ENCODE results near the gene VWDE.

VWDE gene

DNA sequence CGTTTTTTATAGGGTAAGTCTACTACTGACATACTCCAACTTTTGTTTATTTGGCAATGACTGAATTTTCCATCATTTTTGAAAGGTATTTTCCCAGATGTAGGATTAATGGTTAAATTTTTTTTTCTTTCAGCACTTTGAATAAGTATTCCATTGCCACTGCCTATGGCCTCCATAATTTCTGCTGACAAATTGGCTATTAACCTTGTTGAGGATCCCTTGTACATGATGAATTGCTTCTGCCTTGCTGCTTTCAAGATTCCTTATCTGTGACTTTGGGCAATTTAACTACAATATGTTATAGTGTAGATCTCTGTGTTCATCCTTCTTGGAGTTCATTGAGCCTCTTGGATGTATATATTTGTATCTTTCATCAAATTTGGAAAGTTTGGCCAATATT lies 21.6 kb upstream of the VWDE start:
- no peak for TF ChIP-seq TAF1 (IDR thresholded peaks at IDR 0.05; ENCODE audit: borderline replicate concordance, insufficient read depth, low read length)
- no peak for TF ChIP-seq SIN3A (IDR thresholded peaks at IDR 0.05; ENCODE audit: borderline replicate concordance, insufficient read depth, low read length)
- no peak for TF ChIP-seq POLR2AphosphoS5 (IDR thresholded peaks at IDR 0.05; ENCODE audit: low read depth, low read length)
- TF ChIP-seq REST (IDR thresholded peaks at IDR 0.05; ENCODE audit: insufficient read depth in 1 of 2, low read depth in 2 of 2, low read length in 2 of 2), result no peak
- no peak for TF ChIP-seq FOXP2 (optimal IDR thresholded peaks at IDR 0.05; ENCODE audit: borderline replicate concordance, extremely low read depth, extremely low read length, insufficient read depth)

GRCh38 chr7:12423997-12424745 lies 20.5 kb upstream of the VWDE start:
- TF ChIP-seq SIN3A (IDR thresholded peaks at IDR 0.05; ENCODE audit: borderline replicate concordance, insufficient read depth, low read length), result no peak
- TF ChIP-seq TAF1 (IDR thresholded peaks at IDR 0.05; ENCODE audit: borderline replicate concordance, insufficient read depth, low read length), result no peak
- TF ChIP-seq FOXP2 (optimal IDR thresholded peaks at IDR 0.05; ENCODE audit: borderline replicate concordance, extremely low read depth, extremely low read length, insufficient read depth), result no peak
- no peak for TF ChIP-seq POLR2AphosphoS5 (IDR thresholded peaks at IDR 0.05; ENCODE audit: low read depth, low read length)
- no peak for TF ChIP-seq REST (IDR thresholded peaks at IDR 0.05; ENCODE audit: insufficient read depth in 1 of 2, low read depth in 2 of 2, low read length in 2 of 2)

- TF ChIP-seq TAF1 (IDR thresholded peaks at IDR 0.05; ENCODE audit: borderline replicate concordance, insufficient read depth, low read length), result no peak
These were observed 19.8 kb upstream of the VWDE start for GRCh38 chr7:12423355-12423996.

DNA sequence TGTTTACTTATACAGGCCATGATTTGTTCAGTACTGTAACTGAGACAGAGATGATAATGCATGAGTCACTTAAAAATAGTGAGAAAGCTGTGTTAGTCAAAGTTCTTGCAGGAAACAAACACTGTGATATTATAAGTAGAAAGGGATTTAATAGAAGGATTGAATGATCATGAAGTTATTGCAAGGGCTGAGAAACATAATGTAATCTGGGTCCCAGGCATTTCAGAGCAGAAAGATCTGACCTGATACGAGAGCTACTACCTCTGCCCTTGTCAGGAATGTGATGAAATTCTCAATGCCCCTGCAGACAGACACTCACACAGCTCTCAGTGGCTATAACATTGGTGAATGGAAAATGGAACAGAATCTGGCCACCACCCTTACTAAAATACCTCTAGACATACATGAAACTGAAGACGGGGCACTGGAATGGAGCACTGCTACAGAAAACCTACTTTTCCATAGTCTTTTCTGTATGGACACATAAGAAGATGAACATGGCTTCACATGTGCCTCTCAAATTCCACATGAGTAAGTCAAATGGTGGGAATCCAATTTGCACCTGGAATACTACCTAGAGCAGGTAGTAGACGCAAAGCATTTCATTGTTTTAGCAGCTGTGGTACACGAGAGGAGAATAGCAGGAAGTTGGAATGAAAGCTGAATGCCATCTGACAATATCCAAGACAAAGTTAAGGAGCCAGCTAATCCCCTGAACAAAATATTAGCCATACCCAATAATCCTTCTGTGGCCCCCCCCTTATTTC lies 19.1 kb upstream of the VWDE start:
- TF ChIP-seq TAF1 (IDR thresholded peaks at IDR 0.05; ENCODE audit: borderline replicate concordance, insufficient read depth, low read length) (no peak), POLR2AphosphoS5 (IDR thresholded peaks at IDR 0.05; ENCODE audit: low read depth, low read length) (no peak), FOXP2 (optimal IDR thresholded peaks at IDR 0.05; ENCODE audit: borderline replicate concordance, extremely low read depth, extremely low read length, insufficient read depth) (no peak)

GRCh38 chr7:12418452-12418851 lies 14.8 kb upstream of the VWDE start:
- TF ChIP-seq POLR2AphosphoS5 (IDR thresholded peaks at IDR 0.05; ENCODE audit: low read depth, low read length), result no peak
- TF ChIP-seq SIN3A (IDR thresholded peaks at IDR 0.05; ENCODE audit: borderline replicate concordance, insufficient read depth, low read length), result no peak
- no peak for TF ChIP-seq TAF1 (IDR thresholded peaks at IDR 0.05; ENCODE audit: borderline replicate concordance, insufficient read depth, low read length)
- TF ChIP-seq FOXP2 (optimal IDR thresholded peaks at IDR 0.05; ENCODE audit: borderline replicate concordance, extremely low read depth, extremely low read length, insufficient read depth), result no peak
- no peak for TF ChIP-seq REST (IDR thresholded peaks at IDR 0.05; ENCODE audit: insufficient read depth in 1 of 2, low read depth in 2 of 2, low read length in 2 of 2)
